ENCODE results near the gene FLNB.

The FLNB gene

DNA sequence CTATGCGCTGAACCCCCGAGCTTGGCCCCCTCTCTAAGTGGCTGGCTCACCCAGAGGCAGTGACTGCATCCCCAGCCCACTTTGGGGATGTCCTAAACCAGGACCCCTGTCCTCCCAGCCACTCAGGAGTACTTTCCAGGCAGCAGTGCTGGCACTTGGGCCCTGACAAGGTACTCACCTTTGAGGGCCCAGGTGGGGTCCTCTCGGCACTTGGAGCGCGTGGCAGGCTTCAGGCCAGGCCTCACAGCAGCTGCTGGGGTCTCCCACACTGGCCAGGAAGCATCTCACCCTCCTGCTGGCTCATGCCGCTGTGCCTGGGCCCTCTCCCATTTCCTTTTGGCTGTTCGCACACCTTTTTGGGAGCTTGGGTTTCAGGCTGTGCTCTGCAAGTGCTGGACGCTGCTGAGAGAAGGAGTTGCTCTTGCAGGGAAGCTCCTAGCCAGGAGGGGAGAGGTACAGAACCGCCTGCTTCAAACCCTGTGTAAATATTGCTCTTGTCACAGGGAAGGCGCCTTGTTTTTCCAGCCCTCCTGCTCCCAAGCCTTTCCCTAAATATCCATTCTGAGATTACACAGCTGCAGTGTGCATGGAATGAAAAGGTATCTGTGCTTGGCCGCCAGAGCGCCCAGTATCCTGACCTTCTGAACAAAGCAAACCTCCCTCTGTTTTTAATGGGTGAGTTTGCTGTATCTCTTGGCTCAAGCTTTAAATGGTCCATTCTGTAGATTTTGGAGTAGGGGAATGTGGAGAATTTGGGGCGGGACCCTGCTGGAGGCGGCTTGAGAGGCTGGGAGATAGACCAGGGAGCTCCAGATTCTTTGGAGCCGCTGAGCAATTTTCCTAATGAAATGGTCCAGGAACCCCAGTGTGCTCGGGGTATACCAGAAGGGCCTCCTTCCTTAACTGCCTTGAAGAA, 156.9 kb downstream of the FLNB start:
- peak; percentile 61 for DNase-seq (ENCODE audit: low spot score)

DNA sequence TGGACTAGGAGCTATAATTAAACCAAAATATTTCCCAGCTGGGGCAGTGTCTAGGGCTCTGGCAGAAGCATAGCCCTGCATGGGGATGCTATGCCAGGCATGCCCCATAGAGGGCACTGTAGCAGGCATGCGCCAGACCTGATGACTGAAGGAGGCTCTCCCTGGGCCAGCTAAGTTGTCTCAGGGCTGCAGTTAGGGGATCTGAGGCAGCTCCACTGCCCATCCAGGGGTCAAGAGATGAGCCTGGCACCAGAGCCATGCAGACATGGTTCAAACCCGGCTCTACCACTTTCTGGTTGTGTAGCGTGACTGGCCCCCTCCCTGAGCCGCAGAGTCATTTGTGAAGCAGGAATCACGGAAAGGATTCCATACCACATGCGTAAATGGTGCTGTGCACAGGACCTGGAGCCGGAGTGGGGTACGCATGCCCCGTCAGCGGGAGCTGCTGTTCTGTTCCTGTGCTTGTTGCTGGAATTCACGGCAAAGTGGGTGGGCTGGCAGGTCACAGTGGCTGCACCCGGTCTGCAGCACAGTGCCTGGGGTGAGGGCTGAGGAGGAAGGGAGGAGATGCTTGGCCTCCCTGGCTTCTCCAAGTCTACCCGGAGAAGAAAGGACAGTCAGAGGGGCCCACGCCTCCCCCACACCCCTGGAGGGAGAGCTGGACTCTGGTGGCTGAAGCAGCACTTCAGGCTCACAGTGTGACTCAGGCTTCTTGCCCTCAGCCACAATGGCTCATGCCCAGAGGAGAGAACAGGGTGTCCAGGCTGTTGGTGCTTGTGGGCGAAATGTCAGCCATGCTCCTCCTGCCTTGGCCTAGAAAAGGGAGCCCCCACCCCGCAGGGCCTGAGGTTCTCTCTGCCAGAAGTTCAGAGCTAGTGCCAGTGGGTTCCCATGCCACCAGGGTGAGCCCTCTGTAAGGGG, 159.5 kb downstream of the FLNB start:
- peak; percentile 56 for DNase-seq (ENCODE audit: low spot score)

DNA sequence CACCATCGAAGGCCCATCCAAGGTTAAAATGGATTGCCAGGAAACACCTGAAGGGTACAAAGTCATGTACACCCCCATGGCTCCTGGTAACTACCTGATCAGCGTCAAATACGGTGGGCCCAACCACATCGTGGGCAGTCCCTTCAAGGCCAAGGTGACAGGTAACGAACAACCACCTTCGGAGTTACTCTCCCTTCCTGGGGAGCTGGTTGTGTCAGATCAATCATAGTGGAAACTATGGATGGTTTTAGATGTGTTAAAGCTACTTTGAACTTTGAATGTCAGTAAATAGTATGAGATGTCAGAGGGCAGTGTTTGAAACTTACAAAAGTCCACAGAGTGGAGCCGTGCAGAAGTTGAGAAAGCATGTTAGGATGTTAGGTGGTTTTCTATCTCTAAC, 160.3 kb downstream of the FLNB start:
- DNase-seq (ENCODE audit: low spot score): no peak

DNA sequence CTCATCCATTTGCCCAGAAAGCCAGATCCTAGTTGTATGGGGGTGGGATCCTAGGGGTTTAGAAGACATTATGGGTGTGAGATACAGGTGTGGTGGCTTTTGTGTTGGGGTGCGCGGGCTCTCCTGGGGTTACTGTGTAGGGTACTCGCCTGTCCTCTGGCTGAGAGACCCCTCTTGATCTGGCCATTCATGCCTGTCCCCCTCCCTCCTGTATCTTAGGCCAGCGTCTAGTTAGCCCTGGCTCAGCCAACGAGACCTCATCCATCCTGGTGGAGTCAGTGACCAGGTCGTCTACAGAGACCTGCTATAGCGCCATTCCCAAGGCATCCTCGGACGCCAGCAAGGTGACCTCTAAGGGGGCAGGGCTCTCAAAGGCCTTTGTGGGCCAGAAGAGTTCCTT, 161.1 kb downstream of the FLNB start:
- no peak for DNase-seq (ENCODE audit: low spot score)

DNA sequence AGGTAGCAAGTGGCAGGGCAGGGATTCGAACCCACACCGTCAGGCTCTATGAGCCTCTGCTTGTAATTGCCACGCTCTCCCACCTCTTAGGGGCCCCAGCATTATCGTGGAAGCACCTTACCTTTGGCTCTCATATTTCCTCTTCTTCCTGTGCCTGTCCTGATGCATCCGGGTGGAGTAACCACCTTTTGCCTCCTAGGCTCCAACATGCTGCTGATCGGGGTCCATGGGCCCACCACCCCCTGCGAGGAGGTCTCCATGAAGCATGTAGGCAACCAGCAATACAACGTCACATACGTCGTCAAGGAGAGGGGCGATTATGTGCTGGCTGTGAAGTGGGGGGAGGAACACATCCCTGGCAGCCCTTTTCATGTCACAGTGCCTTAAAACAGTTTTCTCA, 162.2 kb downstream of the FLNB start:
- no peak for DNase-seq (ENCODE audit: low spot score)

DNA sequence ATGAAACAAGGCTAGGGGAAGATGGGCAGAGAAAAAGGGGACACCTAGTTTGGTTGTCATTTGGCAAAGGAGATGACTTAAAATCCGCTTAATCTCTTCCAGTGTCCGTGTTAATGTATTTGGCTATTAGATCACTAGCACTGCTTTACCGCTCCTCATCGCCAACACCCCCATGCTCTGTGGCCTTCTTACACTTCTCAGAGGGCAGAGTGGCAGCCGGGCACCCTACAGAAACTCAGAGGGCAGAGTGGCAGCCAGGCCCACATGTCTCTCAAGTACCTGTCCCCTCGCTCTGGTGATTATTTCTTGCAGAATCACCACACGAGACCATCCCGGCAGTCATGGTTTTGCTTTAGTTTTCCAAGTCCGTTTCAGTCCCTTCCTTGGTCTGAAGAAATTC, 162.9 kb downstream of the FLNB start:
- no peak for DNase-seq (ENCODE audit: low spot score)

DNA sequence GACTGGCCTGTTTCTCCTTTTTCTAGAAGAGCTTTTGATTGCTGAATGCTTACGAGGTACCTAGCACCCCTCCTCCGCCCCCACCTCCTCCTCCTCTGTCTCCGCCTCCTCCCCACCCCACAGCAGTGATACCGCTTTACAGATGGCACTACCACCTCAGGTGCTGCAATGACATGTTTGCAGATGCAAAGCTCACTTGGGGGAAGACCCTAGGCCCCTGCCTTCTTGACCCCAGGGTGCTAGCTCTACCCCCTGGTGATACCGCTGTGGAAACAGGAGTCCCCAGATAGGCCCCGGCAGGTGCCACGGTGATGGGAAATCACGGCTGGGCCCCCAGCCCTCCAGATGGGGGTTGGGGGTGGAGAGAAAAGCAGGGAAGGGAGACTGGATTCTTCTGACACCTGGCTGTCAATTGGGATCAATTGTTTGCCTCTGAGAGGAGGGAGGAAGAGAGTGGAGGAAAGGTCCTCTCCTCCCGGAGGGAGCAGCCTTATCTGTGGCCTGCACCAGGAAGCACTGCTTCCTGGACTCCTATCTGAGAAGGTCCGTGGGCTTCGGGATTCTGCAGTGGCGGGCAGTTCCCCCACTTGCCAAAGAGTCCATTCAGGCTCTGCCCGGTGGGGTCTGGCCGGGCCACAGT, 164.9 kb downstream of the FLNB start:
- no peak for DNase-seq (ENCODE audit: low spot score)

DNA sequence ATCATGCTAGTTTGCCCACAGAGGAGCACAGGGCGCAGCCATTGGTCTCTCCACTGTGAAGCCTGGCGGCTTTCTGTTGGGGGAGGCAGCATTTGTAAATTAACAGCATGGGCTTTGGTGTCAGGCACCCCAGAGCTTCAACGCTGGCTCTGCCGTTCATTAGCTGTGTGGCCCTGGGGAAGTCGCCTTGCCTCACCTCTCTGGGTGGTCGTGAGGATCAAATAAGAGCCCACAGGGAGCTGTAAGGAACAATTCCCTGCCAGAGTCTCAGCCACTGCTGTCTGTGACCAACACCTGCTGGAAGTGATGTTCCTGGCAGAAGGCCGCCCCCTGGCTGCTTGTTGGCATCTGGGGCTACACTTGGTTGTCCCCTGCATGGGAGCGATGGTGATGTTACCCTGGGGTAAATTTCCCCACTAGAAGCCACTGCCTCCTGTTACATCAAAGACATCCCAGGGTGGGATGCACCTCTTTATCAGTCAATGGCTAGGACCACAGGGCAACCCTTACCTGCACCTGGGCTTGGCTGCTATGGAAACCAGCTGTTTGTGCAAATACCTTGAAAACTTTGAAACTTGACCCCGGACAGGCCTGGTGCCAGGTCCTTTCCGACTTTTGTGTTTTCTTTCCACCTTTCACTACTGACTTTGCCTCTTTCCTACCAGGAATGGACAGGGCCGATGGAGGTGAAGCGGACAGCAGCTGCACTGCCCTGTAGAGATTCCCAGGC, 165.6 kb downstream of the FLNB start:
- no peak for DNase-seq (ENCODE audit: low spot score)

DNA sequence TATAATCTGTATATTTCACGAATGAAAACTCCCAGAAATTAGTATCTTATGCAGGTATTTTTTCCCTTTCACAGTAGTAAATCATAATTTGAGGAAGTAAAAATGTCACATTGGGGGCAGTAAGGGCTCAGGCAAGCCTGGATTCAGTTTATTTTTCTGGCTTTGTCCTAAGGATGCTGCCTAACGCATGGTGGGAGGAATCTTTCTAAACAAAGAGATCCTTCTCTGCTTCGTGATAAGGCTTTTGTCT, 166.9 kb downstream of the FLNB start:
- no peak for DNase-seq (ENCODE audit: low spot score)

DNA sequence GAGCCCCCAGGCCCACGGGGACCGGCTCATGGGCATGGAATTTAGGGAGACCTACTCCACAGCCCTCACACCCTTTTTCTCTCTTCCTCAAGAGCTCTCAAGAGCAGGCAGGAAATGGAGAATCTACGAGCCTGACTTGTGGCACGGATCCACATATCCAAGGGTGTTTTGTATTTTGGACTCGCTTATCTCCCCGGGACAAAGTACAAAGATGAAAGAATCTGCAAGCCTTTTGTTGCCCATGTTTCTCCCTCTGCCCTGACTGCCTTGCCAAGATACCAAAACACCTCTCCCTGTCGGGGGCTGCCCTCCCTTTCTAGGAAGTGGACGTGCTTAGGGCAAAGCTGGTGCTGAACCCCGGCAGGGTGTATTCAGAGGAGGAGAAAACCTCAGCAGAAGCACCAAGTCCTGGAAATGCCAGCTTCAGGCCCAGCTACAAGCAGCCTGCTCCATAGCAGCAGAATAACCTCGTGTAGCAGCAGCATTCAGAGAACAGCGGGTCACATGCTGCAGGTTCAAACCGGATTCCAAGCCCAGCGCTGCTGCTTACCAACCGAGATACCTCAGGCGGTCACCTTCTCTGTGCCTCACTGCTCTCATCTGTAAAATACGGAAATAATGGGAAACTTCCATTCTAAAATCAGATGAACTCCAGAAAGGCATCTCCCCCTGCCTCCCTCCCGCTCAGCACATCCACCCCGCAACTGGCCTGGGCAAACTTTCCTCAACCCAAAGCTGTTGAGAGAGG, 167.4 kb downstream of the FLNB start:
- DNase-seq (ENCODE audit: low spot score): peak; percentile 44

DNA sequence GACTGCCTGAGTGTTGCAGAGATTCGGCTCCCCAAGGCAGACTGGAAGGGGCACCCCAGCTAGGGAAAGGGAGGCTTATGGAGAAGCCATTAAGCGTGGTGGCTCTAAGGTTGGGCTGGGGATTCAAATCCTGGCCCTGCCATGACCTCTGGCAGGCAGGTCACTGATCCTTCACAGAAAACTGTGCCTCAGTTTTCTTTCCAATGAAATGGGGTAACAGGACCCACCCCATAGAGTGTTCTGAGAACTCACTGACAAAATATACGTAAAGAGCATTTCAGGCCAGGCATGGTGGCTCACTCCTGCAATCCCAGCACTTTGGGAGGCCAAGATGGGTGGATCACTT, 167.9 kb downstream of the FLNB start:
- no peak for DNase-seq (ENCODE audit: low spot score)

DNA sequence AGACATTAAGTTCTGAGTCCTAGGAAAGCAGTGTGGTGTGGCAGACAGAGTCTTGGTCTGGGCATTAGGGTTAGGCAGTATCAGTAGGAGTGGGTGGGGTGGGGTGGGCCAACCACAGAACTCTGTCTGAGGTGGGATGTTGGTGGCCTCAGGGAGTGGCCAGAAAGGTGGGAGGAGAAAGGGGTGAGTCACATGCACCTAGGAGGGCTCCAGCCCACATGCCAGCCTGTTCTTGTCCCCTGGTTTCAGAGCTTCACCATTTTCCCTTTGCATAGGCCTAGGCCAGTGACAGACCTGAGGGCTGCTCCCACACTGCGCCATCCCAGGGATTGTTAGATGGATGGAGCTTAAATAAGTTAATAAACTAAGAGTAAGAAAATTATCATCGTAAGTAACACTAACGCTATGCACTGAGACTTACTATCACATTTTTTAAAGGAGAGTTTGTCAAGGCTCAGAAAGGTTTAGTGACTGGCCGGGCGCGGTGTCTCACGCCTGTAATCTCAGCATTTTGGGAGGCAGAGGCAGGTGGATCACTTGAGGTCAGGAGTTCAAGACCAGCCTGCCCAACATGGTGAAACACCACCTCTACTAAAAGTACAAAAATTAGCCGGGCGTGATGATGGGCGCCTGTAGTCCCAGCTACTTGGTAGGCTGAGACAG, 168.7 kb downstream of the FLNB start:
- no peak for DNase-seq (ENCODE audit: low spot score)

DNA sequence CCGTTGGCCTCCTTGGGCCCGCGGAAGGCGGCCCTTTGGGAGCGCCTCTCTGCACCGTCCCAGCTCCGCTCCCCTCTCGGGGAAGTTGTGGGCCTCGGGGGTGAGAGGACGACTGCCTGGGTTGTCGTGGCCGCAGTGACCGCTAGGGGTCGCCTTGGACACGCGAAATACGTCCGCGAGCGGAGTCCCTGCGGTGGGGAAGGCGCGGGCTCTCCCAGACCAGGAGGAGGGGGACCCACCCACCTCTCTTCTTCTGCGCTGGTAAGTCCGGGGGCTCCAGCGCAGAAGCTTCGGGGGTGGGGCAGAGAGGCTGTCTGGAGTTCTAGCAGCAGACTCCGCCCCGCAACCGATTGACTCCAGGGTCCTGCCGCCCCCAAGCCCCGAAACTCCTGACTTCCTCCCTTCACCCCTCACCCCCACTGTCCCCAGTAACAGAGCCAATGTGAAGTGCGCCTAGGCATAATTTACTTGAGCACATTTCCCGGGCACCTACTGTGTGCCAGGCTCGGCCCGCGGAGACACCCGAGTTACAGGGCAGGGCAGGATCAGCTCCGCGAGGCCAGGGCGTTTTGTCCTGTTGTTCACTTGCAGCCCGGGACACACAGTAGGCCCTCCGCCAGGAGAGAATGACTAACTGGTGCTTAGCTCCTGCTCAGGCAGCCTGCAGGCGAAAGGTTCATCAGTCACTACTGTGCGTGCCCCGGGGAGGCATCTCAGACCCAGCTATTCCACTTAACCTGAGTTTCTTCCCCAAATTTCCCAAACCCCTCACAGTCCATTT, 169.7 kb downstream of the FLNB start:
- peak; percentile 84 for DNase-seq (ENCODE audit: low spot score)

DNA sequence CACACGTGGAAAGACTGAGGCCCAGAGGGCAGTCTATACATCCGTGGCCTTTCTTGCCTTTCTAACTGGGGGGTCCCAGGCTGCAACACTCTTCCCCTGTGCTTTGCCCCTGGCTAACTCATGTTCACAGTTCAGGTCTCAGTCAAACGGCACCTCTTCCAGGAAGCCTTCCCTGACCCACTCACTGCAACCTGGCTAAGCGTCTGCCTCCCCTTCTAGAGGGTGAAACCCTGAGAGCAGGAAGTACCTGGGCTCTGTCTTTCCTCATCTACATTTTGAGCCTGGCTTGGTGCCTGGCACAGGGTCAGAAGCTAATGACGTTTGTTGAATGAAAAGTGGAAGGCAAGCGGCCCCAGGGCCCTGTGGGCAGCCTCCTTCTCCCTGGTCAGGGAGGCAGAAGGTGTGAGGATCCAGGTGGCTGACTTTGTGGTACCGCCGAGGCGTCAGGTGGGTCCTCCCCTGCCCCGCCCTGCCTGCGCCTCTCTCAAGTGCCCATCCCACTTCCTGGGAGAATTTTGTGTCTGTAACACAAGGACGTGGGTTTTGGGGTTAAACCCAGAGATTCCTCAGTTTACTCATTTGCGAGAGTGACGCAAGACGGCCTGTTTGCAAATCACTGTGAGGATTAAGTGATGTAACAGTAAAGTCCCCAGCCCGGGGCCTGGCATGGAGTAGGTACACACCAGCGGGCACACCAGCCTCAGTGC, 170.5 kb downstream of the FLNB start:
- DNase-seq (ENCODE audit: low spot score): no peak

DNA sequence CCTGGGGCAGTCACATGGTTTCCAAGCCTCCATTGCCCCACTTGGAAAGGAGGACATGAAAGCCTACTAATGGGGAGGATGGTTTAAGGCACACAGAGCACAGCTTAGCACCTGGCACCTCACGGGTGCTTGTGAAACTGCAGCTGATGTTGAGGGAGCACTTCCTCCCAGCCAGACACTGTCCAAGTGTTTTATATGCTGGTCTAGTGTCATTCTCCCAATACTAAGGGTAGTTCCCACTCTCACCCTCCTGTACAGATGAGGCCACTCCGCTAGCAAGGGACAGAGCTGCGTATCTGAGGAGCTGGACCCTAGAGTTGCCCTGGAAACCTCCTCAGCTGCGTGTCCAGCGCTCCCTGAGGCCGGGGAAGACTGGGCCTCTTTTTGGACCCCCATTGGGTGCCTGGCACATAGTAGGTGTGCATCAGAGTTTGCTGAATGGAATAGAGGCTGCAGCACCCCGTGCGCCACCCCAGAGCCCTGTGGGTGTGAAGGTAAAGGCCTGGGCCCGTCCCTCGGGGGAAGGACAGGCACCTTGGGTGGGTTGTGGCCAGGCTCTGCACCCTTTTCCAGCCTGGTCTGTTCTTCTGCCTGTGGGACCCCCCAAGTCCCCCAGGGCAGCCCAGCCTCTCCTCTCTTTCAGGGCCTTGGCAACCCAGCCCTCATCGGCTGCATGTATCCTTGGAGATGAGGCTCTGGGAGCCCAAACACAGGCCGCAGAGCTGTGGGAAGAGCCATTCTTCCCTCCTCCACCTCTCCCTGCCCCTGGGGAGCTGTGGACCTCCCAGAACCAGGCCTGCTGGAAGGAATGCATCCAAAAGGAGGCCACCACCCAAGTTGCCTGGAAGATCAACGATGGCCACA, 171.2 kb downstream of the FLNB start:
- DNase-seq (ENCODE audit: low spot score): no peak

DNA sequence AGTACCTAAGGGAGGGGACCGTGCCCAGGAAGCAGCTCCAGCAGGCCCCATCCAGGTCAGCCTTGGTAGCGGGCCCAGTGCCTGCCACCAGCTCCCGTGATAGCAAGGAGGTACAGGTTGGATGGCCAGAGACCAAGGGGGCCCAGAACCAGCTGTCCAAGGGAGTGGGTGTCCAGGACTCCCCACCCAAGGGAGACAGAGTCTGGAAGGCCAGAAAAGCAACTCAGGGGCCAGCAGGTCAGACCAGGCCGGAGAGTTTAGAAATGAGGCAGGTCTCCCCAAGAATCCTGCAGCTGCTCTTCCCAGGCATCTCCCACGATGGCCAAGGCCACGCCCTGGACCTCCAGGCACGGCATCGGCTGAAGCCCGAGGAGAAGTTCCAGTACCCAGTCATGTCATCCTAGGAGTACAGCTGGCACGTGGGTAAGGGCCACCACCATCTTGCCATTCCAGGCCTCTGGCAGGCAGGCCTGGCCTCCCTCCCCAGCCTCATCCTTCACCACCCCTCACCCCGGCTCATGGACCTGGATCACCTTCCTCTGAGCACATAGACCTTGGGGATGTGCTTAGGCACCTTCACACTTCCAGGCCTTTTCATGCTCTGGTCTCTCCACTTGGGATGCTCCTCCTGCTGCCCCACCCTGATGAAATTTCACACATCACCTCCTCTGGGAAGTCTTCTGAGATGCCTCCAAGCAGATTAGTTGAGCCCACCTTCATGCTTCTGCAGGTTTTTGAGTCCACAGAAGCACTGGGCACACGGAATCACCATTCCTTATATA, 172.1 kb downstream of the FLNB start:
- no peak for DNase-seq (ENCODE audit: low spot score)

DNA sequence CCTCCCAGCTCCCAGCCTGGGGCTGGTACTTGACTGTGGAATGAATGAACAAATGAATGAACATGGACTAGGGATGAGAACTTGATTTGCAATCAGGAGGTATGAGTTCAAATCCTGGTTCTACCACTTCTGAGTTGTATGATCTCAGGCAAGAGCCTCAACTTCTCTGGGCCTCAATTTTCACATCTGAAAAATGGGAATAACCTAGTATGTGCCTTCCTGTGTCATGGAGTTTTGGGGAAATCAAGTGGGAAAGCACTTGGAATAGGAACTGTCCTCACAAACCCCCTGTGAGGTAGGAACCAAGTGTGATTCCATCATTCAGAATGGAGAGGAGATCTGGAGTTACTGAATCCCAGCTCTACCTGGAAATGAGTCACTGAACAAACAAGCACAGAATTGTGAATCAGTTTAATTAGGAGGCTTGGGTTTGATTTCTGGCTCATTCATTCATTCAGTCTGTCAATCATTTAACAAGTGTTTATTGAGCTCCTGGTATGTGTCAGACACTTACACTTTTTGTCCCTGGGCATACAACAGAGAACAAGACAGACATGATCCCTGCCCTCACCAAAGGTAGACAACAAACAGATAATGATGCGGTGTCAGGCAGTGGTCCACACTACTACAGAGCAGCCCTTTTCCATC, 172.8 kb downstream of the FLNB start:
- DNase-seq (ENCODE audit: low spot score): no peak
